Smooth muscle cell (in vitro differentiated cells): ENCODE data around the gene UVRAG. TPM values are rescaled to one million over a fixed set of nuclear protein-coding genes. Genes with fewer than 3 reads are reported as not detected.
"Not testable (repeated sequence)": the region's sequence is repeated elsewhere in the genome, so short reads cannot be mapped to it uniquely, and the experiment has no call there.

Experiments
- DNase-seq: peaks from one replicate; lab custom pipeline; 2025; ENCODE audit not compliant: unreplicated experiment; lab: John Stamatoyannopoulos, UW
- H2AFZ ChIP-seq: fragments of 200-600 bp; sonication (generic); 2 replicates; pipeline ENCODE4 v1.6.0; 2016; ENCODE audit warnings: antibody characterized with exemption, low read depth, mild to moderate bottlenecking
- H3F3A ChIP-seq: fragments of 200-600 bp; sonication (generic); 2 replicates; pipeline ENCODE4 v1.6.0; 2017; ENCODE audit warnings: antibody characterized with exemption, low read depth
- H3K27ac ChIP-seq: fragments of 200-600 bp; sonication (generic); 2 replicates; pipeline ENCODE4 v1.5.1; 2016; ENCODE audit warnings: low read depth, mild to moderate bottlenecking
- H3K27me3 ChIP-seq: fragments of 200-600 bp; sonication (generic); 2 replicates; pipeline ENCODE4 v1.6.1; 2016; ENCODE audit warnings: low read depth, mild to moderate bottlenecking
- H3K36me3 ChIP-seq: fragments of 200-600 bp; sonication (generic); 2 replicates; pipeline ENCODE4 v1.5.1; 2016; ENCODE audit warnings: low read depth
- H3K4me1 ChIP-seq: fragments of 200-600 bp; sonication (generic); 2 replicates; pipeline ENCODE4 v1.5.1; 2016; ENCODE audit warnings: low read depth
- H3K4me2 ChIP-seq: fragments of 200-600 bp; sonication (generic); 2 replicates; pipeline ENCODE4 v1.6.0; 2016; ENCODE audit warnings: mild to moderate bottlenecking
- H3K4me3 ChIP-seq: fragments of 200-600 bp; sonication (generic); 2 replicates; pipeline ENCODE4 v1.5.1; 2016; ENCODE audit warnings: mild to moderate bottlenecking
- H3K79me2 ChIP-seq: fragments of 200-600 bp; sonication (generic); 2 replicates; pipeline ENCODE4 v1.6.0; 2016; ENCODE audit warnings: low read depth, mild to moderate bottlenecking
- H3K9ac ChIP-seq: fragments of 200-600 bp; sonication (generic); 2 replicates; pipeline ENCODE4 v1.6.0; 2016; ENCODE audit warnings: low read depth
- H3K9me3 ChIP-seq: fragments of 200-600 bp; sonication (generic); replicated peaks from 2 replicates; pipeline ENCODE4 v1.5.1; 2016; ENCODE audit warnings: low read depth
- H4K20me1 ChIP-seq: fragments of 200-600 bp; sonication (generic); 2 replicates; pipeline ENCODE4 v1.6.0; 2016; ENCODE audit warnings: low read depth
- CTCF ChIP-seq: fragments of 200-600 bp; sonication (generic); IDR thresholded peaks from 2 replicates; pipeline ENCODE4 v1.5.1; 2017; ENCODE audit warnings: borderline replicate concordance, mild to moderate bottlenecking, antibody characterized with exemption; ENCODE audit not compliant: insufficient read depth, poor library complexity, severe bottlenecking
- WGBS: methylation state at CpG from one replicate; pipeline ENCODE4 v1.1.7; 2016; ENCODE audit warnings: low lambda C conversion rate; 5-methylcytosine and 5-hydroxymethylcytosine counted together
- polyA plus RNA-seq: library from polyadenylated mRNA; unstranded; fragments of >200 nt; fragmentation: Nextera tagmentation; extraction: Ambion mirVana; gene quantifications from 2 replicates; pipeline ENCODE4 v1.2.1, GENCODE V29; 2016
- total RNA-seq: library from RNA; depleted of rRNA; stranded (reverse); fragments of >200 nt; gene quantifications from 2 replicates; pipeline ENCODE4 v1.2.3, GENCODE V29; 2014

UVRAG gene
- total and polyA plus RNA-seq, 2 experiments from 2014 or later, result 12.9 to 20.2 TPM

GRCh38 chr11:75873417-75874221 lies 58.6 kb downstream of the UVRAG start:
- no peak overlapping the region for H3K4me2 ChIP-seq
- no peak overlapping the region for H3K27ac ChIP-seq
- DNase-seq, result no peak
- WGBS, result 81% methylated on average over 8 of the region's 8 CpGs
- no peak overlapping the region for H3K4me3 ChIP-seq
- H3K9me3 ChIP-seq, result no peaks in the 10 kb centered on the region
- peaks cover 14% of the 10 kb centered on the region for H3K4me1 ChIP-seq
- no peak overlapping the region for H3K9ac ChIP-seq
- H4K20me1 ChIP-seq, result peaks cover 66% of the 10 kb centered on the region
- TF ChIP-seq CTCF, result no peak
- peaks cover 3% of the 10 kb centered on the region for H3K79me2 ChIP-seq
- no peaks in the 10 kb centered on the region for H3K36me3 ChIP-seq
- peaks cover 3% of the 10 kb centered on the region for H3F3A ChIP-seq
- no peaks in the 10 kb centered on the region for H3K27me3 ChIP-seq
- H2AFZ ChIP-seq, result no peak overlapping the region

- 36% methylated on average over 5 of the region's 5 CpGs for WGBS
- Histone ChIP-seq H3K79me2 (peaks cover 3% of the 10 kb centered on the region), H3F3A (no peaks in the 10 kb centered on the region), H3K9ac (no peak overlapping the region), H3K4me3 (no peak overlapping the region), H2AFZ (no peak overlapping the region), H3K27me3 (no peaks in the 10 kb centered on the region), H3K27ac (no peak overlapping the region), H4K20me1 (peaks cover 60% of the 10 kb centered on the region), H3K4me2 (no peak overlapping the region), H3K4me1 (peaks cover 10% of the 10 kb centered on the region), H3K9me3 (no peaks in the 10 kb centered on the region), H3K36me3 (no peaks in the 10 kb centered on the region)
- DNase-seq, result no peak
- TF ChIP-seq CTCF, result no peak
Observed at GRCh38 chr11:75874684-75875341, 59.8 kb downstream of the UVRAG start.

GRCh38 chr11:75877327-75877726 lies 62.3 kb downstream of the UVRAG start:
- not testable (repeated sequence) for H3K9ac ChIP-seq, H2AFZ ChIP-seq, DNase-seq, H3K4me3 ChIP-seq, H3K9me3 ChIP-seq, H3K4me2 ChIP-seq, H3K79me2 ChIP-seq, H3K27me3 ChIP-seq, H3F3A ChIP-seq, H3K36me3 ChIP-seq, H3K27ac ChIP-seq, H3K4me1 ChIP-seq
- 96% methylated on average over 2 of the region's 27 CpGs for WGBS
- H4K20me1 ChIP-seq, result peaks cover 44% of the 10 kb centered on the region

GRCh38 chr11:75877931-75878330 lies 62.9 kb downstream of the UVRAG start:
- DNase-seq, H3K27ac ChIP-seq, H3K4me1 ChIP-seq, H3K9me3 ChIP-seq, H2AFZ ChIP-seq, H3F3A ChIP-seq, H3K79me2 ChIP-seq, H3K4me2 ChIP-seq, H3K4me3 ChIP-seq, H3K9ac ChIP-seq, H3K36me3 ChIP-seq, H3K27me3 ChIP-seq: not testable (repeated sequence)
- peaks cover 42% of the 10 kb centered on the region for H4K20me1 ChIP-seq
- 100% methylated on average over 4 of the region's 33 CpGs for WGBS
